GF-D8 (cell line): ENCODE data around the gene DTNA.
"Not testable (repeated sequence)": the region's sequence is repeated elsewhere in the genome, so short reads cannot be mapped to it uniquely, and the experiment has no call there.

Experiments used
- DNase-seq: peaks from one replicate; lab custom pipeline; 2025; lab: John Stamatoyannopoulos, UW

DTNA gene

GRCh38 chr18:34725737-34726136, 15.6 kb downstream of the DTNA start:
- not testable (repeated sequence) for DNase-seq

- DNase-seq: no peak
Measured at GRCh38 chr18:34726286-34727004, 16.3 kb downstream of the DTNA start.

- DNase-seq: no peak
Measured at GRCh38 chr18:34729264-34729663, 19.2 kb downstream of the DTNA start.

- no peak for DNase-seq
Measured at GRCh38 chr18:34729740-34730355, 19.8 kb downstream of the DTNA start.

GRCh38 chr18:34730774-34731173, 20.7 kb downstream of the DTNA start:
- DNase-seq: no peak

- no peak for DNase-seq
Measured at GRCh38 chr18:34734056-34734455, 24.0 kb downstream of the DTNA start.

- not testable (repeated sequence) for DNase-seq
Measured at GRCh38 chr18:34734526-34734925, 24.4 kb downstream of the DTNA start.

GRCh38 chr18:34738175-34738894, 28.2 kb downstream of the DTNA start:
- no peak for DNase-seq

GRCh38 chr18:34740101-34740500, 30.0 kb downstream of the DTNA start:
- no peak for DNase-seq

GRCh38 chr18:34740724-34741123, 30.6 kb downstream of the DTNA start:
- DNase-seq: no peak

GRCh38 chr18:34741401-34741800, 31.3 kb downstream of the DTNA start:
- DNase-seq: no peak

- DNase-seq: no peak
Measured at GRCh38 chr18:34742891-34743341, 32.8 kb downstream of the DTNA start.

- no peak for DNase-seq
Measured at GRCh38 chr18:34744569-34744968, 34.5 kb downstream of the DTNA start.

- no peak for DNase-seq
Measured at GRCh38 chr18:34746614-34747013, 36.5 kb downstream of the DTNA start.

- DNase-seq: no peak
Measured at GRCh38 chr18:34749721-34750120, 39.6 kb downstream of the DTNA start.

- no peak for DNase-seq
Measured at GRCh38 chr18:34752056-34752455, 42.0 kb downstream of the DTNA start.

- DNase-seq: no peak
Measured at GRCh38 chr18:34754300-34754699, 44.2 kb downstream of the DTNA start.

- DNase-seq: no peak
Measured at GRCh38 chr18:34757666-34758065, 47.6 kb downstream of the DTNA start.

- no peak for DNase-seq
Measured at GRCh38 chr18:34758378-34758948, 48.4 kb downstream of the DTNA start.

- no peak for DNase-seq
Measured at GRCh38 chr18:34760444-34760843, 50.3 kb downstream of the DTNA start.

- no peak for DNase-seq
Measured at GRCh38 chr18:34764451-34764850, 54.4 kb downstream of the DTNA start.

GRCh38 chr18:34767601-34768027, 57.5 kb downstream of the DTNA start:
- DNase-seq: no peak

GRCh38 chr18:34771958-34772357, 61.9 kb downstream of the DTNA start:
- no peak for DNase-seq
